ENCODE data around the gene OR6V1.

Gene OR6V1

DNA sequence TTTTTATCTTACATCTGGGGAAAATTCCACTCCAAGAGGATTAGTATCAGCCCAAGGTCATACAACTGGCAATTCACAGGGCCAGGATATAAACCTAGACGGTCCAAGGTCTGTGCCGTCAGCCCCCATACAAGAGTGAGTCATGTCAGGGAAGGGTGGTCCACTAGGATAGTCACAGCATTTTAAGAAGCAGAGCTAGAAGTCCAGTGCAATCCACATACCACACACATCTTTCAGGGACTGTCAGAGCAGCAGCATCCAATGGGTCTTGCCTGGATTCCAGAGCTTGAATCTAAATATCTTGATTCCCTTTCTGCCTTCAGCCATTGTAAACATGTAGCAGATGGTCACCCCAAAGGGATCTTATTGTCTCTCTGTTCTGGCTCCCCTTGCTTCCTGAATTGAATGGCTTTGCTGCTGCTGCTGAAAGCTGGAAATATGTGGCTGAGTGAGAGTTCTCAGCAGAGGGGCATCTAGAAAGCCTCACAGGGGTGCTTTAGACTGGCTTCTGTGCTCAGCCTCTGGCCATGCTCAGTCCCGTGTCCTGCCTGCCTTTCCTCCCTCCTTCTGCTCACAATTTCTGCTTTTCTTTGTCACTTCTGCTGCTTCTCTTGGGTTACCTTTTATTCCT lies 9.9 kb upstream of the OR6V1 start:
- H3K4me3 ChIP-seq (replicated peaks; ENCODE audit: low read depth, low read length): no peak overlapping the region
- no peak for DNase-seq (ENCODE audit: extremely low read depth, low read depth)
- TF ChIP-seq, protein P1, sequence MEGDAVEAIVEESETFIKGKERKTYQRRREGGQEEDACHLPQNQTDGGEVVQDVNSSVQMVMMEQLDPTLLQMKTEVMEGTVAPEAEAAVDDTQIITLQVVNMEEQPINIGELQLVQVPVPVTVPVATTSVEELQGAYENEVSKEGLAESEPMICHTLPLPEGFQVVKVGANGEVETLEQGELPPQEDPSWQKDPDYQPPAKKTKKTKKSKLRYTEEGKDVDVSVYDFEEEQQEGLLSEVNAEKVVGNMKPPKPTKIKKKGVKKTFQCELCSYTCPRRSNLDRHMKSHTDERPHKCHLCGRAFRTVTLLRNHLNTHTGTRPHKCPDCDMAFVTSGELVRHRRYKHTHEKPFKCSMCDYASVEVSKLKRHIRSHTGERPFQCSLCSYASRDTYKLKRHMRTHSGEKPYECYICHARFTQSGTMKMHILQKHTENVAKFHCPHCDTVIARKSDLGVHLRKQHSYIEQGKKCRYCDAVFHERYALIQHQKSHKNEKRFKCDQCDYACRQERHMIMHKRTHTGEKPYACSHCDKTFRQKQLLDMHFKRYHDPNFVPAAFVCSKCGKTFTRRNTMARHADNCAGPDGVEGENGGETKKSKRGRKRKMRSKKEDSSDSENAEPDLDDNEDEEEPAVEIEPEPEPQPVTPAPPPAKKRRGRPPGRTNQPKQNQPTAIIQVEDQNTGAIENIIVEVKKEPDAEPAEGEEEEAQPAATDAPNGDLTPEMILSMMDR (IDR thresholded peaks at IDR 0.05; ENCODE audit: low read depth, low read length, missing control alignments): no peak

DNA sequence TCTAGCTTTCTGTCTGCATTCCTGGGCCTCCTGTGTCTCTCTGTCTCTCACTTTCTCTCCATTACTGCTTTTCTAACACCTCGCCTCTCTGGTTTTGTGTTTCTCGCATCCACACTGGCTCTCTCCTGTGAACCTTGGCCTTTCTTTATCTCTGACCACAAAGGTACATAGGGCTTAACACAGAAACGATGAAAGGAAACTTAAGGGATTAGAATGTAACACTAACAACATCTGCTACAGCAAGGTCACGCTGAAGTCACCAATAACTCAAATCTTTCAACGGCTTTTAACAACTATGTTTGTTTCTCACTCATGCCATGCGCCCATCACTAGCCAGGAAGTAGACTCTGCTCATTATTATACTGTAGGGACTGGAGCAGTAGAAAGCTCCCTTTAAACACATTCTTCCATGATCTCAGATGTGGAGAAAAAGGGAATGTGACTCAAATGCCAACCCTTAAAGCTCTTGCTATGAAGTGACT lies 9.3 kb upstream of the OR6V1 start:
- no peak overlapping the region for H3K4me3 ChIP-seq (replicated peaks; ENCODE audit: low read depth, low read length)
- DNase-seq (ENCODE audit: extremely low read depth, low read depth): no peak
- TF ChIP-seq, protein P1 (IDR thresholded peaks at IDR 0.05; ENCODE audit: low read depth, low read length, missing control alignments): no peak

DNA sequence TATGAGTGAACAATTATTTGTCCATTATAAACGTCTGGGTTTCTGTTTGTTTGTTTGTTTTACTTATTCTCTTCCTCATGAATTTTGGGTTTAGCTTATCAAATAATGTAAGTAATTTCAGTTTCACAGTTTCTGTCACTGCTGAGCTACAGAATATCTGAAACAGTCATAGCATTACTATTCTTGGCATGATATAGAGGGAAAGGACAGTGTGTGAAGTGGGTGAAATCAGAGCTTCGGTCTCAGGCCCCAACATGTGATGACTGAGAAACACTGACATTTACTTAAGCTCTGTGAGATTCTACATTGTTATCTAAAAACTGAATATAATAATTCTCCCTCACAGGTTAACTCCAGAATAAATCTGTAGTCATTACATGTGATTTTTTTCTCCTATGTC lies 8.8 kb upstream of the OR6V1 start:
- DNase-seq (ENCODE audit: extremely low read depth, low read depth): no peak
- H3K4me3 ChIP-seq (replicated peaks; ENCODE audit: low read depth, low read length): no peak overlapping the region
- TF ChIP-seq, protein P1 (IDR thresholded peaks at IDR 0.05; ENCODE audit: low read depth, low read length, missing control alignments): no peak

DNA sequence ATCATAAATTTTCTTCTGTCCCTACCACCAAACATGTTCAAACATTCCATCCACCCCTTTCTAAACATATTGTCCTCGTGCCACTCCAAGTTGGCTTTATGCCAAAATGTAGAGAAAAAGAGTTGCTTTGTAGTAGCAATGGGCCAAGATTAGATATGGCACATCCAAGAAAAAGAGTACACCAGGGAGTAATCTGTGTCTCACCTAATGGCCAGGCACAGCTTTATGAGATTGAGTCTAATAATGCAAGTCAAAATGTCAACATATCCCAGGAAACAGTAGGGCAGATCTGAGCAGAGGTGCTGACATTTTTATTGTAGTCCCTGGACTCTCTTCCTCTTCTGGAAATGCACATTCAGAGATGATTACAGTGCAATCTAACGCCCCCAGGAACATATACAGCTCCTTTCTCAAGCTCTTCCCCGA lies 5.7 kb upstream of the OR6V1 start:
- H3K4me3 ChIP-seq (replicated peaks; ENCODE audit: low read depth, low read length): no peak overlapping the region
- TF ChIP-seq, protein P1 (IDR thresholded peaks at IDR 0.05; ENCODE audit: low read depth, low read length, missing control alignments): no peak
- DNase-seq (ENCODE audit: extremely low read depth, low read depth): no peak

DNA sequence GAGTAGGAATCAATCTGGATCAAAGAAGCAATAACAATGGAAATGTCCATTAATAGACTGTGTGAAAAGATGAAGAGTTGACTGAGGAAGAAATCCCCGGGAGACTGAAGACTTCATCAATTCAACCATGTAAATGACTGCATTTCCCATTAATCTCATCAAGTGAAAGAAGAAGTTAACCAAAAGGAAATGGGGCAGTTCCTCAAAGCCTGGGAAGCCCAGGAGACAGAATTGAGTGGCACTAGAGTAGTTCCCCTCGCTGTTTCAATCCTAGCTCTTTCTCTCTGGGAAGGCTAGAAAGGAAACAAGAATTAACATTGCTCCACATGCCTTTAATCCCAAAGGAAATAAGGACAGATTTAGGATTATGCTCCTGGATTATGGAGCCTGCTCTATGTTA lies 4.8 kb upstream of the OR6V1 start:
- TF ChIP-seq, protein P1 (IDR thresholded peaks at IDR 0.05; ENCODE audit: low read depth, low read length, missing control alignments): no peak
- H3K4me3 ChIP-seq (replicated peaks; ENCODE audit: low read depth, low read length): no peak overlapping the region
- no peak for DNase-seq (ENCODE audit: extremely low read depth, low read depth)

DNA sequence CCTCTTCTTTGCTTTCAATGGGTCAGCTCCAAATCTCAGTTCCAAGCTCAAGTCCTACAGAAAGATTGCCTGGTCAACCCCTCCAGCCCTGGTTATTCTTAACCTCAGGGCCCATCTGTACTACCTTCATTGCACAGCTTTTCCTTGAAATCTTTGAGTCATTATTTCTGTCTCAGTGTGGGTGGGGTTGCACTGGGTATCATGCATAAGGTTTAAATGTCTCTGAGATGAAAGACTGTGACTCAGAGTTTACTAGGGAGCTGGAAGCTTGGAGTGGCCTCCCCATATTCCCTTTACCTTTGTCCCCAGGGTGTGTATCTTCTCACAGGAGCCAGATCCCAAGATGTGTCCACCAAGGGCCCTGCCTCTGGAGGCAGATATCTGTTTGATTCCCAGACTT lies 3.3 kb upstream of the OR6V1 start:
- no peak overlapping the region for H3K4me3 ChIP-seq (replicated peaks; ENCODE audit: low read depth, low read length)
- TF ChIP-seq, protein P1 (IDR thresholded peaks at IDR 0.05; ENCODE audit: low read depth, low read length, missing control alignments): no peak
- no peak for DNase-seq (ENCODE audit: extremely low read depth, low read depth)

DNA sequence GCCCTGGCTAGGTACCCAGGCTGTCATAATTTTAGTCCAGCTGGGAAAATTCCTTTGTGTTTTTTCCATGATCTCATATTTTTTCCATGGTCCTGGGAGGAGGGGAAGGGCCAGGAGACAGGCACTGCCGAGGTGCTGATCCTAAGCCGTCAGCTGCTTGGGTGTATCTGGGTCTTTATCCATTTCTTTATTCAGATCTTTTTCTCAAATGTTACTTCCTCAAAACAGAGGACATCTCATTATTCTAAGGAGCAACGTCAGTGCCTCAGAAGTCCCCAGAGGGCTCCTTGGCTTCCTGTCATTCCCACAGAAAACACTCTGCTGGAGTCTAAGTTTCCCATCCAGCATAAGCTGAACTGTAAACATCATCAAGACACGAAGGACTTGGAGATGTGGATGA lies 2.8 kb upstream of the OR6V1 start:
- TF ChIP-seq, protein P1 (IDR thresholded peaks at IDR 0.05; ENCODE audit: low read depth, low read length, missing control alignments): no peak
- H3K4me3 ChIP-seq (replicated peaks; ENCODE audit: low read depth, low read length): no peak overlapping the region
- DNase-seq (ENCODE audit: extremely low read depth, low read depth): no peak

All from HFF-Myc (cell line).